ENCODE measurements around the gene STEEP1. TPM values are rescaled to one million over a fixed set of nuclear protein-coding genes. Genes with fewer than 3 reads are reported as not detected.

STEEP1 gene
- total RNA-seq, 1 experiment from 2014 or later = 28.2 TPM

GRCh38 chrX:119495734-119496726 is 69.2 kb downstream of the STEEP1 start:
- ATAC-seq (no peak), DNase-seq (ENCODE audit: low read depth, low spot score) (no peak)
- no peaks in the 10 kb centered on the region for H4K20me1 ChIP-seq (ENCODE audit: insufficient read depth)
- H2AFZ ChIP-seq (ENCODE audit: low read depth, low read length, poor library complexity, severe bottlenecking) = no peak overlapping the region
- H3K9ac ChIP-seq (ENCODE audit: low read length) = no peak overlapping the region
- H3K79me2 ChIP-seq (ENCODE audit: insufficient read depth, low read length) = no peaks in the 10 kb centered on the region
- ChIA-PET RAD21 (ENCODE audit: low non-redundant PET in 1 of 2, low total read pairs in 2 of 2, uncharacterized antibody in 2 of 2, unreplicated experiment in 2 of 2) (no interaction called here), POLR2A (no interaction called here), CTCF (interaction anchor here (3.0 kb wide), 1 partner anchor 14 kb away, joined by 16 read pairs; no protein-coding TSS in a partner anchor)
- no peaks in the 10 kb centered on the region for H3K27me3 ChIP-seq (ENCODE audit: insufficient read depth, low read length)
- TF ChIP-seq SP1 (IDR thresholded peaks at IDR 0.05; ENCODE audit: low read depth) (no peak), SIN3A (IDR thresholded peaks at IDR 0.05; ENCODE audit: low read depth) (no peak), EGR1 (IDR thresholded peaks at IDR 0.05; ENCODE audit: low read depth) (no peak), ZBTB33 (IDR thresholded peaks at IDR 0.05; ENCODE audit: extremely low read depth, insufficient replicate concordance, low read length) (no peak), ZFX (IDR thresholded peaks at IDR 0.05) (no peak), MAX (IDR thresholded peaks at IDR 0.05) (no peak), POLR2AphosphoS5 (IDR thresholded peaks at IDR 0.05; ENCODE audit: low read depth, low read length) (no peak), POLR2A (IDR thresholded peaks at IDR 0.05; ENCODE audit: borderline replicate concordance, extremely low read depth, insufficient read depth, insufficient read length) (no peak), REST (IDR thresholded peaks at IDR 0.05; ENCODE audit: low read depth) (no peak), RAD21 (IDR thresholded peaks at IDR 0.05; ENCODE audit: low read depth) (no peak), FOSL1 (IDR thresholded peaks at IDR 0.05; ENCODE audit: low read depth) (no peak), EZH2 (IDR thresholded peaks at IDR 0.05) (no peak), EZH2phosphoT487 (IDR thresholded peaks at IDR 0.05; ENCODE audit: borderline replicate concordance) (no peak), JUND (IDR thresholded peaks at IDR 0.05) (no peak), YY1 (IDR thresholded peaks at IDR 0.05; ENCODE audit: extremely low read depth, insufficient replicate concordance, low read depth, low read length) (no peak), ZNF274 (IDR thresholded peaks at IDR 0.05; ENCODE audit: low read depth, low read length) (no peak), SRF (IDR thresholded peaks at IDR 0.05; ENCODE audit: low read depth) (no peak), CBX3 (IDR thresholded peaks at IDR 0.05; ENCODE audit: low read depth) (no peak), CTCF (IDR thresholded peaks at IDR 0.05 in 2 of 3, conservative IDR thresholded peaks at IDR 0.05 in 1 of 3; ENCODE audit: borderline replicate concordance in 1 of 3, insufficient read depth in 1 of 3, low read depth in 2 of 3, low read length in 2 of 3) (no peak), ELF1 (IDR thresholded peaks at IDR 0.05; ENCODE audit: borderline replicate concordance, low read depth) (no peak)
- H3K9me3 ChIP-seq (ENCODE audit: control insufficient read depth in 1 of 2, insufficient read depth in 1 of 2, low read depth in 1 of 2, low read length in 2 of 2) = no peaks in the 10 kb centered on the region
- intact Hi-C loops (cut with micrococcal nuclease) = no loop called here
- H3K4me3 ChIP-seq (replicated peaks in 1 of 2; ENCODE audit: low read depth in 1 of 2, low read length in 2 of 2) = no peak overlapping the region
- peaks cover 0 to 9% of the 10 kb centered on the region in 2 experiments; a peak in 2 of 4 replicates for H3K4me1 ChIP-seq (ENCODE audit: control insufficient read depth in 1 of 2, insufficient read depth in 2 of 2, low read length in 2 of 2)
- H3K4me2 ChIP-seq (ENCODE audit: low read length) = no peak overlapping the region
- no peaks in the 10 kb centered on the region for H3K36me3 ChIP-seq (ENCODE audit: control insufficient read depth in 1 of 2, insufficient read depth in 2 of 2, low read length in 2 of 2)
- H3K9me2 ChIP-seq (ENCODE audit: insufficient read depth) = no peaks in the 10 kb centered on the region
- no peak overlapping the region for H3K27ac ChIP-seq (ENCODE audit: low read depth, low read length)
- no TSS peak for BruUV-seq (replicated peaks)
